ENCODE data around the gene CLDN5.
A peak's percentile ranks its signal among the peaks of the same experiment; 100 is the strongest.

The CLDN5 gene

GRCh38 chr22:19501897-19502447 is 22.2 kb downstream of the CLDN5 start:
- DNase-seq: no peak

GRCh38 chr22:19499880-19500242 is 24.3 kb downstream of the CLDN5 start:
- no peak for DNase-seq

DNA sequence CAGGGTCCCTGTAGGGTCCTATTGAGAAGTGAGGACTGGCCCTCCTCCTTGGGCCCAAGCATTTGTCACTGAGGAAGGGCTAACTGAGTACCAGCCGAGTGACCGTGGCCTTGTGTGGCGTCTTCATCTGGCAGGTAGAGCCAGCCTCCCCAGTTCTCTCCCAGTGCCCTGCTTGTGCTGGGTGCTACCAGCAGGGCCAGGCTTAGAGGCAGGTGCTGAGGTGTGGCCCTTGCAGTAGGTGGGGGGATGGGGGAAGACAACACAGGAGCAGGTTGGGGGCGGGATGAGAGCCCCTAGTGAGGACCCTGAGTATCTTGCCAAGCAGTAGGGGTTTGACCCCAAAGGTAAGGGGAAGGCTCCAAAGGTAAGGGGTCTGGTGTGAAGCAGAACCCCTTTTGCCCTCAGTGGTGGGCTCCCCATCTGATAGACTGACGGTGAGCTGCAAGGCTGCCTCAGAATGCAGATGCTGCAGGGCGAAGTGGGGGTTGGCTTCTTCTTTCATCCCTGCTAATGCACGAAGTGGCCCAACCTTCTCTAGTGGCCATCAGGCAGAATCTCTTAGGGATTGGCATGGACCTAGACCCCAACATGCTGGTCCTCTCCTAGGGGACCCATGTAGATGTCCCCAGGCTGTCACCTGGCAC is 24.9 kb downstream of the CLDN5 start:
- no peak for DNase-seq

DNA sequence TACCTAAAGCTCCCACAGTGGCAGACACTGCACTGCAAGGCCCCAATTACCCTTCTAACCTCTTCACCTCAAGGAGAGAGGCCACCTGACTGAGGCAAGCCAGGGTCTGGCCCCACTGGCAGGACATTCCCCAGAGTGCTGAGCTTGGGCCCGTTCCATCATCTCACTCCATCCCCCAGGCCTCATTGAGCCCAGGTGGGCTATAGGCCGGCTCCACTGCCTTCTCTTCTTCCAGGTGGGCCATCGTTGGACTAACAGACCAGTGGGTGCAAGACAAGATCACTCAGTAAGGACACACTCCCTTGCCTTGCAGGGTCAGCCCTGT is 25.4 kb downstream of the CLDN5 start:
- no peak for DNase-seq

DNA sequence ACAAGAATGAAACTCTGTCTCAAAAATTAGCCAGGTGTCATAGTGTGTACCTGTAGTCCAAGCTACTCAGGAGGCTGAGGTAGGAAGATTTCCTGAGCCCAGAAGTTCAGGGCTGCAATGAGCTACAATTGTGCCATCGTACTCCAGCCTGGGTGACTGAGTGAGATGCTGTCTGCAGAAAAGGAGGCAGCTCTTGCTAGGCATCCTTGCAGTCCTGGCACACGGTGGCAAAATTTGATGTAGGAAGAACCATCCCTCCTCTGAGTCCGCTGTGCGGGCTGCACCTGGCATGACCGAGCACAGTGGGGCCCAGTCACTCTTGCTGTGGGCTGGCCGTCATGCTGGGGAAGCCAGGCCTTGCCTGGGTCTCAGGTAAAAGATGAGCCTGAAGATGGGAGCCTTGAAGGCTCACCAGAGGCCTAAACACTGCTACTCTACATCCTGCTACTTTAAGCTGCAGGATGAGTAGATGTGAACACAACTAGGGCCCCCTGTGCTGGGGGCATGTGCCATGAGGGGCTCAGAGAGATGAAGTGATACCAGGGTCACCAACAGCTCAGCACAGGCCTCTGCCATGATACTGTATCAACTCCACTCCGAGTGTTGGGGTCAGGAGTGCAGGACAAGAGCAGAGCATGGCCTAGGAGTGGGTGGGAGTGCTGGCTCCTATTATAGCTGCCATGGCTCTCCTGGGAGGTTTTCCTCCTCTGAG is 25.9 kb downstream of the CLDN5 start:
- no peak for DNase-seq

GRCh38 chr22:19497245-19497644 is 27.0 kb downstream of the CLDN5 start:
- no peak for DNase-seq

GRCh38 chr22:19496324-19496630 is 27.9 kb downstream of the CLDN5 start:
- no peak for DNase-seq

DNA sequence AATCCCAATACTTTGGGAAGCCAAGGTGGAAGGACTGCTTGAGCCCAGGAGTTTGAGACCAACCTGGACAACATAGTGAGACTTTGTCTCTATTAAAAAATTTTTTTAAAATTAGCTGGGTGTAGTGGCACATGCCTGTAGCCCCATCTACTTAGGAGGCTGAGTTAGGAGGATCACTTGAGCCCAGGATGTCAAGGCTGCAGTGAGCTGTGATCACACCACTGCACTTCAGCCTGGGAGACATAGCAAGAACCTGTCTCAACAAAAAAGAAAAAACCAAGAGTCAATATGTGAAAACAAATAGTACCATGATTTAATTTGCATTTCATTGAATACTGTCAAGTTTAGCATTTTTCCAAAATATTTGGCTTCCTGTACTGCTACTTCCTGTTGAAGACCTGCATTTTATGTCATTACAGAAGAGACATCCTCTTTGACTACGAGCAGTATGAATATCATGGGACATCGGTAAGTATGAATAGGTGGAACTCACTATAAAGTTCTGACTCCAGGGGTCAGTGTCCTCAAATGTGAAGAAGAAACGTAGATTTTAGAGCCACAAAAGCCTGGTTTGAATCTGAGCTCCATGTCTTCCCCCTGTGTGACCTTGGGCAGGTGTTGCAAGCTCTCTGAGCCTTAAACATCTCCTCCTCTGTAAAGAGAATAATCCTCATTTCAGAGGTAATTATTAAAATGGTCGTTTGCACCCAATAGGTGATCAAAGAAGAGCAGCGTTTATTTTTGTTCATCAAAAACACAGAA is 28.5 kb downstream of the CLDN5 start:
- DNase-seq: no peak

DNA sequence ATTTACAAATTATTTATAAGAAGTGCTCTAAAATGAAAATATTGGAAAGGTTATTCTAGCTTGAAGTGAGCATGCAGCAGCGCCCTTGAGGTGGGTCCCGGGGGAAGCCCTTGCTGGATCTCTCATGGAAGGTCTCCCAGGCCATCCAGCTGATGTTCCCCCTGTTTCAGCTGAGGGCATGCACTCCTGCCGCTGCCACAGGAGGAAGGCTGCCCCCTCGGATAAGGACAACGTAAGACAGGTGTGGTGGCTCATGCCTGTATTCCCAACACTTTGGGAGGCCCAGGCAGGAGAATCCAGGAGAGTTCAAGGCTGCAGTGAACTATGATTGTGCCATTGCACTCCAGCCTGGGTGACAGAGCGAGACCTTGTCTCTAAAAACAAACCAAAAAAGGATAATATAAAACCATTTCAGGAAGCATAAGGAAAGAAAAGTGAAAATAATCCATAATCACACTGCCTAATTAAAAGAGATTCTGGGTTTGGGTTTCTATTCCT is 29.5 kb downstream of the CLDN5 start:
- DNase-seq: no peak

- DNase-seq: no peak
Observed at GRCh38 chr22:19494001-19494560, 30.1 kb downstream of the CLDN5 start.

DNA sequence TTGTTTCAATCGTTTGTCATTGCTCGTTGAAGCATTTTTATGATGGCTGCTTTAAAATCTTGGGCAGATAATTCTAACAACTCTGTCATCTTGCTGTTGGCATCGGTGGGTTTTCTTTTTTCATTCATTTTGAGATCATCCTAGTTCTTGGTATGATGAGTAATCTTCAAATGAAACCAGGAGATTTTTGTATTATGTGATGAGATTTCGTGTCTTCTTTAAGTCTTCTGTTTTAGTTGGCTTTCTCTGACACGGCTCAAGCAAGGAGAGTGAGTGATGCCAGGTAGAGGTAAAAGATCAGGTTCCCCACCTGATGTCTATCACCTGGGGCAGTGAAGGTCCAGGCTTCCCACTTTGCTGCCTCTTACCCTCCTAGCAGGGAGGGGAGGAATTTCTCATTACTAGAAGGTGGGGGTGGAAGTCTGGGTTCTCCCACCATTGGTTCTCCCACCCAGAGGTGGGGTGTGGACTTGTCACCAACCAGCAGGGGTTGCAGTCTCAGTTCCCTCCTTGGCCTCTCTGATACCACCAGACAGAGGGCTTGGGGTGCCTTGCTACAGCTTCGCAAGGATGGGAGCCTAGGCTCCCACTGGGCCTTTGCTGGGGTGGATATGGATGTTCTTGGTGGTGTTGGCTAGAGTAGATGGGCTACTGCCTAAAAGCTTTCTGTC is 31.6 kb downstream of the CLDN5 start:
- no peak for DNase-seq

GRCh38 chr22:19490628-19491230 is 33.5 kb downstream of the CLDN5 start:
- DNase-seq: no peak

DNA sequence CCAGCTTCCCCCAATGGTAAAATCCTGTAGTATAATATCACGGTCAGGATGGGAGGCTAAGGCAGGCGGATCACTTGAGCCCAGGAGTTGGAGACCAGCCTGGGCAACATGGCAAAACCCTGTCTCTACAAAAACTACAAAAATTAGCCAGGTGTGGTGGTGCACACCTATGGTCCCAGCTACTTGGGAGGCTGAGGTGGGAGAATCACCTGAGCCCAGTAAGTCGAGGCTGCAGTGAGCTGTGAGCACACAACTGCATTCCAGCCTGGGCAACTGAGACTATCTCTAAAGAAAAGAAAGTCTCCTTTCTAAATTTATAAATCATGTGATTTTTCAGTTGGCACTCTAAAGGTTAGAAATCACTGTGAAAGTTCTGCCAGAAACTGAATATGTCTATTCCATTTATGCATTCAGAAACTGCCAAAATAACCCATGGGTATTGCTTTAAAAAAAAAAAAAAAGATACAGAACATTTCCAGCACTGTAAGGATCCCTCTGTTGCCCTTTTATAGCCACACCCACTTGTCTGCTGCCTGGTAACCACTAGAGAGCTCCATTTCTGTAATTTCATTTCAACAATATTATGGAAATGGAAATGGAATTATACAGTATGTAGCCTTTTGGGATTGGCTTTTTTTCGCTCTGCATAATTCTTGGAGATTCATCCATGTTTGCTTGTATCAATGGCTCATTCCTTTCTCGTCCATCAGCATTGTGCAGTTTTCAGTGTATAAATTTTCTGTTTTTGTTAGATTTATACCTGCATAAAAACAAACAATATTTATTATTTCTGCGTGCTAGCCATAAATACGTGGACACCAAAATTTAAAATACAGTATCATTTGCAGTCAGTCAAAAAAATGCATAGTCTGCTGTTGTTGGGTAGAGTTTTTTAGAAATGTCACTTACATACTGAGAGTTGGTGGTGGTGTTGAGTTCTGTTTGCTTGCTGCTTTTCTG is 35.0 kb downstream of the CLDN5 start:
- no peak for DNase-seq

- no peak for DNase-seq
Observed at GRCh38 chr22:19488285-19488684, 35.9 kb downstream of the CLDN5 start.

- no peak for DNase-seq
Observed at GRCh38 chr22:19483481-19484244, 40.5 kb downstream of the CLDN5 start.

DNA sequence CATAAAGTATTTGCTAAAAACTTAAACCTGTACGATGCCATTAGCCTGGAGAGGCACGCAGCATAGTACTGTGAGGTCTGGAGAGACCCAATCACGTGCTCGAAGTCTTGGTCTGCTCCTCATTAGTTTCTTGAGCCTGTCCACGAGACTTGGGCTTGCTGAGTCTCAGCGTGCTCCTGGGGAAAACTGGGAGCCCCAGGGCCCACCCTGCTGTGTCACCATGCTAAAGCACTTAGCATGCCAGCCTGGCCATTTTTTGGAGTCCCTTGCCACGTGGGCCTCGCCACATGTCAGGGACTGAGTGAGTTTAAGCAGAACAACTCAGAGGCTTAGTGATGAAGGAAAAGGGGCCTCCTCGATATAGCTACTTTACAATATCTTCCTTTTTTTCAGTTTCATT is 41.9 kb downstream of the CLDN5 start:
- DNase-seq: no peak

GRCh38 chr22:19480789-19481188 is 43.4 kb downstream of the CLDN5 start:
- no peak for DNase-seq

DNA sequence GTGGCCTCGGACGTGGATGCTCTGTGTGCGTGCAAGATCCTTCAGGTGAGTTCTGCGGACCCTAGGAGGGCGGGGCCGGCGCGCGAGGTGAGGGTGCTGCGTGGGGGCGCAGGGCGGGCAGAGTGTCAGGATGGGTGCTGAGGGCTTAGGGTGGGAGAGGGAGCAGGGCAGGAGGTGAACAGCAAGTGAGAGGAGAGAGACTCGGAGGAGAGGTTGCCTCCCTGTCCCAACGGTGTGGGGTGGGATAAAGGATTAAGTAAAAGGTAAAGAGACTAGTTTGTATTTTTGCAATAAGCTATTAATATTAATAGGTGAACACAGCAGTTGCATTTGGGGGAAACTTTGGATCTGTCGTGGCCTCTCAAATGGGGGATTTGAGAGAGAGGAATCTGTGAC is 44.0 kb downstream of the CLDN5 start:
- no peak for DNase-seq

GRCh38 chr22:19479355-19480172 is 44.6 kb downstream of the CLDN5 start, which contains the start of gene CDC45:
Gene CDC45, plus strand, starts transcription at chr22:19479920. Its CDS starts 49 bp downstream, at chr22:19479969.
- peak; percentile 94 for DNase-seq
